HG03521 (cell line): Measurements from ENCODE around the gene TP53BP1.

Source experiments
- ATAC-seq: cut with Tn5 transposase; IDR thresholded peaks from one replicate; pipeline ENCODE4 v1.9.1; 2021; ENCODE audit warnings: mild to moderate bottlenecking, moderate library complexity; ENCODE audit not compliant: unreplicated experiment

Gene TP53BP1

DNA sequence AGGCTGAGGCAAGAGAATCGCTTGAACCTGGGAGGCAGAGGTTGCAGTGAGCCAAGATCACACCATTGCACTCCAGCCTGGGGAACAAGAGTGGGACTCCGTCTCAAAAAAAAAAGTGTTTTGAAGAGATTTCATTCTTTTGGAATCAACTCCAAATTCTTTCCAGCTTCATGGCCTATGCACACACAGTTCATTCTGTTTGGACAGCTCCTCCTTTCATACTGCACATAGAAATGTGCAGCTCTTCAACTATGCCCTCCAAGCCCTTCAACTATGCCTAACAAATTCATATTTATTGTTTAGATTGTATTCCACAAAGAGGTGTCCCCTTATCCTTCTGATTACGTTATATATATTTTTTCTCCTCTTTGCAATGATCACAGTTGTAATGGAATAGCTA, 4.2 kb downstream of the TP53BP1 start:
- no peak for ATAC-seq

DNA sequence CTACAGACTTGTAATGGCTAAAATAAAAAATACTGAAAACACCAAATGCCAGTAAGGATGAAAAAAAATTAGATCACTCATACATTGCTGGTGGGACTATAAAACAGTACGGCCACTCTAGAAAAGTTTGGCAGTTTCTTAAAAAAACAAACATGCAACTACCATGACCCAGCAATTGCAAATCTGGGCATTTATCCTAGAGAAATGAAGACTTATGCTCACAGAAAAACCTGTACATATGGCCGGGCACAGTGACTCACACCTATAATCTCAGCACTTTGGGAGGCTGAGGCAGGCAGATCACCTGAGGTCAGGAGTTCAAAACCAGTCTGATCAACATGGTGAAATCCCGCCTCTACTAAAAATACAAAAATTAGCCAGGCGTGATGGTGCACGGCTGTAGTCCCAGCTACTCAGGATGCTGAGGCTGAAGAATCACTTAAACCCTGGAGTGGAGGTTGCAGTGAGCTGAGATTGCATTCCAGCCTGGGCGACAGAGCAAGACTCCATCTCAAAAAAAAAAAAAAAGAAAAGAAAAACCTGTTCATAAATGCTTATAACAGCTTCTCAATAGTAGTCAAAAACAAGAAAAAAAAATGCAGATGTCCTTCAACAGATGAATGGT, 5.6 kb downstream of the TP53BP1 start:
- no peak for ATAC-seq

DNA sequence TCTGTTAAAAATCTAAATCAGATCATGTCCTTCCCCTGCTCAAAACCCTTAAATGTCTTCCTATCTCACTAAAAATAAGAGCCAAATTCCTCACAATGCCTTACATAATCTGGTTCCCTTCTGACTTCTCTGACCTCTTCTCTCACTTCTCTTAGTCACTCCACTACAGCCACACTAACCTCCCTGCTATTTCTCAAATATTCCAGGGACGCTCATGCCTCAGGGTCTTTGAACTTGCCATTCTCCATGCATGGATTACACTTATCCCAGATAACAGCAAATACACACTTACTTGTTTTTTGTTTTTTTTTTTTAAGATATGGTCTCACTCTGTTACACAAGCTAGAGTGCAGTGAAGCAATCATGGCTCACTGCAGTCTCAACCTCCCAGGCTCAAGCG, 8.5 kb downstream of the TP53BP1 start:
- no peak for ATAC-seq

DNA sequence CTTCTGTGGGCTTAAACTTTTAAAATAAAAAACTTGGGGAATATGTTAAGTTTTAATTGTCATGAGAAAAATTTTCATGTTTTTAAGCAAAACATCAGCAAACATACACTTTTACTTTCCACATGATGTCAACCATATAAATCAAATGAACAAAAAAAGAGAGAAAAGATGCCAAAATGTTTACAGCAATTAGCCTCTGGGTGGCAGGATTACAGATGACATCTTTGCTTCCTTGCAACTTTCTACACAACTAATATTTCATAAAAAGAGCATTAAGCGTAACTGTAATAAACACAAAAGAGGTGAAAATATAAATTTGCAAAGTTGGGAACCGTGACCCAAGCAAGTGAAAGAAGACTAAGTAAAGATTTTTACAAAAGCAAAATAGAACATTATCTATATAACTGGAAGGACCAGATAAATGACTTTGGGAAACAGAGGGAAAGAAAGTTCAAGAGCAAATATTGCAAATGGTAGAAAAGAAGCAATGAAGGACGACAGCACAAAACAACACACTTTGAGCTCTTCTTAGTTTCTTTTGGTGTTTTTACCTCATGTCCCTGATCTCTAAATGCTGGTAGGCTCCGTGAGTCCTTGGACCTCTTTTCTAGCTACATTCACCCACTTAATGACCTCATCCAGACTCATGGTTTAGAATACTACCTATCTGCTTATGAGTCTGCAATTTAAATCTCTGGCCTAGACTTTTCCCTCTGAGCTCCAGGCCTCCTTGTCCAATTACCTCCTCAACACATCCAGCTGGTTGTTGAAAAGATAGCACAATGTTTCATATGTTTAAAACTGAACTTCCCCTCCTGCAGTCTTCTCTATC, 9.4 kb downstream of the TP53BP1 start:
- ATAC-seq: no peak

DNA sequence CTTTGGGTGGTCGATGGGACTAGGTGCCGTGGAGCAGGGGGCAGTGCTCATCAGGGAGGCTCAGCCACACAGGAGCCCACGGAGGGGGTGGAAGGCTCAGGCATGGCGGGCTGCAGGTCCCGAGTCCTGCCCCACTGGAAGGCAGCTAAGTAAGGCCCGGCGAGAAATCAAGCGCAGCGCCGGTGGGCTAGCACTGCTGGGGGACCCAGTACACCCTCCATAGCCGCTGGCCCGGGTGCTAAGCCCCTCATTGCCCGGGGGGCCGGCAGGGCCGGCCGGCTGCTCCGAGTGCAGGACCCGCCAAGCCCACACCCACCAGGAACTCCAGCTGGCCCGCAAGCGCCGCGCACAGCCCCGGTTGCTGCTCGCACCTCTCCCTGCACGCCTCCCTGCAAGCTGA, 19.1 kb downstream of the TP53BP1 start:
- no peak for ATAC-seq

DNA sequence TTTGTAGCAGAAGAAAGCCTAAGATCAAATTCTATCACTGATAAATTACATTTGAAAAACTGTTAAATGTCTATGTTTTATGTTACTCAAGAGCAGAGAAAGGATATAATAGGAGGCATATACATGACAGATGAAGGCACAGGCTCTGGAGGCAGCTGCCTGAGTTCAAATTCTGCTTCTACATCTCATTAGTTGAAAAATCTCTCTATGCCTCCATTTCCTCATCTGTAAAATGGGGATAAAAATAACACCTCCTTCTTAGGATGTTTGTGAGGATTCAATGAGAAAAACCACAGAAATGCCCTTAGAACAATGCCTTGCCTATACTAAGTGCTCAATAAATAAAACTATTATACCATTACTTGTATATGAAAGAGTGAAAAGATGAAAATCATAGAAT, 21.0 kb downstream of the TP53BP1 start:
- no peak for ATAC-seq

DNA sequence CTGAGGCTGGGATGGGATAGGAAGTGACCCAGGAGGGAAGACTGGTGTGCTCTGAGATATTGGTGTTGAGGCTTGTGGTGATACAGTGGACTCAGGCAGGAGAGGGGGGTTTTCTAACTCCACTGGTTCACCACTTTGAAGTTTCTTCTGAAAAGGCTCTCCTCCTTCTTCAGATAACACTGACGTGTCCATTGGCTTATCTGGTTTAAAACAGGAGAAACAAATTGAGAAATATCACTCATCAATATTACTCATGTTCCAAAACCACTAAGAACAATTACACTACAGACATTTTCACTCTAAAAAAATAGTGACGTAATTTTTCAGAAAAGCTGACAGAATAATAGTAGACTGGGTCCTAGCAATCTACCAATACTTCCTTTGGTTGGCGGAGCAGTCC, 23.1 kb downstream of the TP53BP1 start:
- no peak for ATAC-seq

DNA sequence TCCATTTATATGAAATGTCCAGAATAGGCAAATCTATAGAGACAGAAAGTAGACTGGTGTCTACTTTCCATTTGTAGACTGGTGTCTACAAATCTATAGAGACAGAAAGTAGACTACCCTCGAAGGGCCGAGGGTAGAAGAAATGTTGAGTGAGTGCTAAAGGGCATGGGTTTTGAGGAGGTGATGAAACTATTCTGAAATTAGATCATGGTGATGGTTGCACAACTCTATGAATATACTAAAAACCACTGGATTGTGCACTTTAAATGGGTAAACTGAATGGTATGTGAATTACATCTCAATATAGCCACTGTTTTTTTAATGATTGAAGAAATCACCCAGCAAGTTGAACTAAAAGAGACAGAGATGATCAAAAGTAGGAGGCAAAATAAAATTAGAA, 27.9 kb downstream of the TP53BP1 start:
- no peak for ATAC-seq

DNA sequence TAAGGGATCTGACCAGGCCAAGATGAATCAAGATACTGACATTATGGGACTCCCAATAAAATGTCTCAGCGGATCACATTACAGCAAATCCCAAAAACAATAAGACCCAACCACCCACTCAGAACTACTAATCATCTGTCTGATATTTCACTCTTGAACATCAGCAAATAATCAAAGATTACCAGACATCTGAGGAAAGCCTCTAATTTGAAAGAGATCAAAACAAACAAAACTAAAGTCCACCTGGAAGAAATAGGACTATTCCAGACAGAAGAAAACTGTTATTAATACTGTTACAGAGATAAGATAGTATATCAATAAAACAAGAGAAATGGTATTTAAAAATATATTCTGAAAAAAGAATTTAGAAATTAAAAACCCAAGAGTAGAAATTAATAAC, 29.0 kb downstream of the TP53BP1 start:
- no peak for ATAC-seq

DNA sequence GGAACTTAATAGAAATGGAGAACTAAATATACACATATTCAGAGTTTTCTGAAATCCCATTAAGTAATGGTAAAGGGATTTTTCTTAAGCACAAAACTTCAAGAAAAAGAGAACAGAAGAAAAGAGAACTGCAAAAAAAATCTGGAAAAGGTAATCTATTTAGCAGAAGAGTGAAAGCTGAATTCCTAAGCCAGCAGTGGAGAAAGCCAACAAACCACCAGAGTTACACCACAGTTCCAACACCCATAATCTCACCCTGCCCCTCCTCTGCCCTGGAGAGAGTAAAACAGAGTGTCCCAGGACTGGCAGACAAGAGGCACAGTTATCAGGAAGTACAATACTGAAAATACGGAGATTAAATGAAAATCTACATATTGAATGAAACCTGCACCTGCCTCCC, 29.4 kb downstream of the TP53BP1 start:
- ATAC-seq: no peak

DNA sequence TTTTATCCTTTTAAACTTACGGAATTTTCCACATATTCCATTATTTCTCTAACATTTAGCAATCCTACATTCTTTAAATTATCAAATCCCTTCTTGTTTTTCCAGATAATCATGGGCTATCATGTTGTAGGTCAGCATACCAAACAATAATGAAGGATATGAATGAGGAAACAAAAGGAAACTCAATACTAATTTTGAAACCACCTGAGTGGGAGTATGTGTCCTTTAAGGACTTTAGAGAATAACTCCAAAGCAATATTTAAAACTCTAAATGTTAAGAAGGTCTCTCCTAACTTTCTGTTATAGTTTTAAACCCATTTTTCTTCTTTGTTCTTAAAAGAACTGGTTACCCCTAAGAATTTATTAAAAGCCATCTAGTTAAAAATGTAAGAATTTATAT, 43.0 kb downstream of the TP53BP1 start:
- ATAC-seq: no peak

DNA sequence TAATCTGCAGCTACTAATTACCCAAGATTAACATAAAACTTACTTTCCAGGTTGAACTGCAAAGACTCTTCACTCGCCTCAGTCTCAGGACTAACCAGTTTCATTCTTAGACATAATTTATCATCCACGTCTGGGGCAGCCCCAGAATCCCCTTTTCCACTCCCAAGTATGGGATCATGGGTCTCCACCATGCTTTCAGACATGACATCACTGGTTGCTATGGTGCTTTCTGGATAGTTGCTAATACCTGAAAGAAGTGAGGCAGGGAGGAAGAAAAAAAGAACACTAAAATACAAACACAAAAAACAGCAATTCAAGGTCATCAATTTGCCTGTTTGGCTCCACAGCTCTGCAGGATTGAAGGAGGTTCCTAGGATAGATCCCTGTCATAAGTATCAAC, 46.6 kb downstream of the TP53BP1 start:
- no peak for ATAC-seq

DNA sequence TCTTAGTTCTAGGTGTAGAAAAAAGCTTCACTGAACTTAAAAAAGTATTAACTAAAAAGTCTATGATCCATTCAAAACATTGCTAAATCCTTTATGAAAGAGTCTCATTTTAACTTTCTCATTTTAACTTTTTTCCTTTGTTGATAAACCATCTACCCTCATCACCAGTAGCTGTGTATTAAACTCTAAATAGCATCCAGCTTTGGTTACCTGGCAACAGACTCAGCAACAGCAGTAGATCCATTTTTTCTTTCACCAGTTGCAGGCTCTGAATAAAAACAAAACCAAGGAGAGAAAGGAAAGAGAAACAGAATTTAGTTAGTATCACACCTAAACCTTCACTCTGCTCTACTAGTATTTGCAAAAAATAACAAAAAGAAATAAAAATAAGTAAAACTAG, 51.6 kb downstream of the TP53BP1 start:
- ATAC-seq: no peak

DNA sequence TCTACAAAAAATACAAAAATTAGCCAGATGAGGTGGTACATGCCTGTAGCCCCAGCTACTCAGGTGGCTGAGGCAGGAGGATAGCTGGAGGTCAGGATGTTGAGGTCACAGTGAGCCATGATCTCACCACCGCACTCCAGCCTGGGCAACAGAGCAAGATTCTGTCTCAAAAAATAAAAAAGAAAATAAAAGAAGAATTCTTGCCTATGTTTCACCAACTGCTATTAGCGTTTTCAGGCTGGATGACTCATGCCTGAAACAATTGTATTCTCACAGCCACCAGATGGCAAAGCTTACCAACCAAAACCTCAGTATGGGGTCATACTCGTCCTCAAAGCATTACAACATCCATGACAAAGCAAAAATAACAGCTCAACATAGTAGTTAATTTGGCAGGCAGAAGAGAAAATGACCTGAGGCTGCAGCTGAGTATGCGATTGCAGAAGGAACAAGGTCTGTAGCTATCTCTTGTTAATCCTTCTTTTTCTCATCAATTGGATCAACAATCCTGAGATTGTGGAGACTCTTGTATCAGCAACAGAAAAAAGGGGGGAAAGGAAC, 52.2 kb downstream of the TP53BP1 start:
- ATAC-seq: no peak

DNA sequence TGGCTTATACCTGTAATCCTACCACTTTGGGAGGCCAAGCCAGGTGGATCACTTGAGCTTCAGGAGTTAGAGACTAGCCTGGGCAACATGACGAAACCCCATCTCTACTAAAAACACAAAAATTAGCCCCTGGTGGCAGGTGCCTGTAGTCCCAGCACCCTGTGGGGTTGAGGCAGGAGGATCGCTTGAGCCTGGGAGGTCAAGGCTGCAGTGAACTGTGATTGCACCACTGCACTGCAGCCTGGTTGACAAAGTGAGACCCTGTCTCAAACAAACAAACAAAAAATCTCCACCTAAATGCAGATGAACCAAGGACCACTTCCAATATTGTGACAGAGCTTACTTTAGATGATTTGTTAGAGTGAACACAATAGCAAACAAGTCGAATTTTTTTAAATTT, 53.7 kb downstream of the TP53BP1 start:
- ATAC-seq: no peak

DNA sequence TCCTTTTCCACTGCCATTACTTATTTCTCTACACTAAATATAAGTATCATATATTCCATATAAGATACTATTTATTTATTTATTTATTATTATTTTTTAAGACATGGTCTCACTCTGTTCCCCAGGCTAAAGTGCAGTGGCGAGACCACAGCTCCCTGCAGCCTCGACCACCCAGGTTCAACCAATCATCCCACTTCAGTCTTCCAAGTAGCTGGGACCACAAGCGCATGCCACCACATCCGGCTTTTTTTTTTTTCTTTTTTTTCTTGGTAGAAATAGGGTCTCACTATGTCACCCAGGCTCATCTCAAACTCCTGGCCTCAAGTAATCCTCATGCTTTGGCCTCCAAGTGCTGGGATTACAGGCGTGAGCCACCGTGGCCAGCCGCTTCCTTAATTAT, 56.6 kb downstream of the TP53BP1 start:
- ATAC-seq: no peak

DNA sequence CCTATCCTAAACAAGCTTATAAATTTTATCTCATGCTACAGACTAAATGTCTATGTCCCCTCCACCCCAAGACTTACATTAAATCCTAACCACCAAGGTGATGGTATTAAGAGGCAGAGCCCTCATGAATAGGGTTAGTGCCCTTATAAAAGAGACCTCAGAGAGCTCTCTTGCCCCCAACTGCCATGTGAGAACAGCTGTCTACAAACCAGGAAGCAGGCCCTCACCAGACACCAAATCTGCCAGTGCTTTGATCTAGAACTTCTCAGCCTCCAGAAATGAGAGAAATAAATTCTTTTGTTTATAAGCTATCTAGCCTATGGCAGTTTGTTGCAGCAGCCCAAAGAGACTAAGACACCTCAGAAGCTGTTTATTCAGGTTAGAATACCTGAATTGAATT, 58.5 kb downstream of the TP53BP1 start:
- no peak for ATAC-seq

DNA sequence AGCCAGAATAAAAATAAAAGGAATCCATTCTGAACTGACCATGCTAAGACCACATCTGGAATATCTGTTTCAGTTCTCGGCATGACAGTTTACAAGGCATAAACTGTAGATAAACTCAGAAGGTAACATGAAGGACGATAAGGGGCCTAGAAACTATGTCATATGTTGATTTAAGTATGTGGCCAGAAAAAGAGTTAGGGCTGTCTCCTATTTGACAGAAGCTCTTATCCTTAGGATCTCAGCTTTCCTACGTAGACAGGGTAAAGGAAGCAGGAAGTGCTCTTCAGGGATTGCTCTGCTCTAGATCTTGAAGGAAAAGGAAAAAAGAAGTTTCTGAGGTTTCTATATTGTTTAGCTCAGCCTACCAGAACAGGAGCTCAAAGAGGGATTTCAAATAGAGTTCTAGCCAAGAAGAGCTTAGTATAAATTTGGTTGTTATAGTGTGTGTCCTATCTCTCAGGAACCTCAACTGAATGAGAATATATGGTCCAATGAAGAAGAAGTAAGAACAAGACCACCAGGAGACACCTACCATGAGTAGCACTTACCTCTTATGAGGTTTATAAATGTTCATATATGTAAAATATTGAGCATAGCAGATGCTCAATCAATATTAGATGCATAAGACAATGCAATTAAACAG, 59.2 kb downstream of the TP53BP1 start:
- ATAC-seq: no peak

DNA sequence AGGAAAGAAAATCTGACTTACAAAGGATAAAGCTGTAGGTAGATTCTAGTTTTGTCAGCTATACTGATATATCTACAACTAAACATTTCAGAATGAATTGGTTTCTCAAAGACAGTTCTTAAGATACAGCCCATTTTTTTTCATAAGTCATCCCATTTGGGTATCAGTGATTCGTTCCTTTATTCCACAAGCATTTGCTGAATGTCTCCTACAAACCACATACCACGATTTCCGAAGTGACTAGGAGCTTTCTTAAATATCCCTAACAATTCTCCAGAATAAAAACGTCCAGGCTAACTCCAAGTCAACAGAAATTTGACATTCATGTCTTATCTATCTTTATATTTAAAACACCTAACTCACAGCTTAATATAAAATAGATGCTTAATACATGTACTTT, 59.8 kb downstream of the TP53BP1 start:
- ATAC-seq: no peak

DNA sequence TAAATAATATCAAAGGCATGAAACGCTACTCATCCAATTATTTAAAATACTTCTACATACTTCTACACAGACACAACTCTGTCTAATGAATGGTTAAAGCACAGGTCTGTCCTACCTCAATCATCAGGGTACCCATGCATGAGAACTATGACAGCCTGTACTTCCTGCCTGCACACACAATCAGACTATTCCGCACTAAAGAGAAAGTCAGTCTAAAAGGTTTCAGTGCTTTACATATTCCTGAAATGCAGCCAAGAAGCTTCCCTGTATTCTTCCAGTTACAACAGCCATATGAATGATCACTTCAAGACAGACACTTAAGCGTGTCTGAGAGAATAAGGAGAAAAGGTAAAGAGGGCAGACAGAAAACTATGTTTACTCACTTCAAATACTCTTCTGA, 63.3 kb downstream of the TP53BP1 start:
- ATAC-seq: no peak

DNA sequence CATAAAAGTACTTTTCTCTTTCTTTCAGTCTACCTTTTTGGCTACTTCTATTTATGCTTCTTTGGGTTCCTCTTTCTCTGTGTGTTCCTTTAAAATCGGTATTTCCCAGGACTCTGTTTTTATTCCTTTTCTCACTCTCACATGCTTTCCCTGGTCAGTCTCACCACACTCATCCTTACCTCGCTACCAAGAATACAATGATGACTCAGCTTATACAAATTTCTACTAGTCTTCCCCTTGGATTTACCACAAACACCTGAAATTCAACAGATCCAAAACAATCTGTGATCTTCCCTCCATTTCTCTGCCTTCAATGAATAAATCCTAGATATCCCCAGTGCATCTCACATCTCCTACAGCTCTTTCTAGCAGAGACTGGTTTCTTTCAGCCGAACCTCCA, 69.2 kb downstream of the TP53BP1 start:
- ATAC-seq: no peak

DNA sequence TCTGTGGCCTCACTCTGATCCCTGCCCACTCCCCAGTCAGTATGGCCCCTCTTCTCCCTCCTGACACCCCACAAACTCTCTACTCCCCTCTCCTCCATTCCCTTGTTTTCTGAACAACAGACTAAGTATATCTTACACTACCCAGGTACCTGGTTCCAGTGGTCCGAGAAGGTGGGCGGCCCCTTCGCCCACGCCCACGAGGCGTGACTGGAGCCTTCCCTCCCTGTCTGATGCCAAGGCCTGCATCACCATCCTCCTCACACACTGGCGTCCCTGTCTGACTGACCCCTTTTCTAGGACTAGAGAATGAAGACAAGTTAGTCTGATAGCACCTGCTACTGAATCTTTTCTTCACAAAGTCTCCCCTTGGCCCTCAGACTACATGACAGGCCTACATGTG, 72.1 kb downstream of the TP53BP1 start:
- no peak for ATAC-seq
